HG02588 (cell line): ENCODE data around the gene RNU6-9.
"Not testable (repeated sequence)": the region's sequence is repeated elsewhere in the genome, so short reads cannot be mapped to it uniquely, and the experiment has no call there.

Source experiments
- ATAC-seq: cut with Tn5 transposase; IDR thresholded peaks from one replicate; pipeline ENCODE4 v1.9.1; 2021; ENCODE audit warnings: mild to moderate bottlenecking, moderate library complexity; ENCODE audit not compliant: unreplicated experiment

RNU6-9 gene

DNA sequence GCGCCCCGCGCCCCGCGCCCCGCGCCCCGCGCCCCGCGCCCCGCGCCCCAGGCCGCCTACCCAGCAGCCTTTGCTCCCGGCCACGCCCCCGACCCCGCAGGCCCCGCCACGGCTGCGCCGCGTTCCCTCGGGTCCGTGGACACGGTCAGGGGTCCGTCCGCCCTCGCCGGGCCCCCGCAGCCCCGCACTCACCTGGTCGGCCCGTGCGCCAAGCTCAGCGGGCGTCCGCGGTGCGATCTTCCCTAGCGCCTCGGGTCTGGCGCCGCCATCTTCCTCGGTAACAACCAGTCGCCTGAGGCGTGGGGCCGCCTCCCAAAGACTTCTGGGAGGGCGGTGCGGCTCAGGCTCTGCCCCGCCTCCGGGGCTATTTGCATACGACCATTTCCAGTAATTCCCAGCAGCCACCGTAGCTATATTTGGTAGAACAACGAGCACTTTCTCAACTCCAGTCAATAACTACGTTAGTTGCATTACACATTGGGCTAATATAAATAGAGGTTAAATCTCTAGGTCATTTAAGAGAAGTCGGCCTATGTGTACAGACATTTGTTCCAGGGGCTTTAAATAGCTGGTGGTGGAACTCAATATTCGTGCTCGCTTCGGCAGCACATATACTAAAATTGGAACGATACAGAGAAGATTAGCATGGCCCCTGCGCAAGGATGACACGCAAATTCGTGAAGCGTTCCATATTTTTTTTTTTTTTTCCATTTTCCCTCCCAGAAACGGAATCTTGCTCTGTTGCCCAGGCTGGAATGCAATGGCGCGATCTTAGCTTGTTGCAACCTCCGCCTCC is at the start of gene RNU6-9, which contains the start of gene MED16:
RNU6-9 (plus strand) TSS at position 591 of the 796 bp plus-strand sequence.
MED16 (minus strand) TSS at position 294 of the 796 bp plus-strand sequence. CDS start 2,056 bp downstream, outside the sequence.
- peak; percentile 71 for ATAC-seq

DNA sequence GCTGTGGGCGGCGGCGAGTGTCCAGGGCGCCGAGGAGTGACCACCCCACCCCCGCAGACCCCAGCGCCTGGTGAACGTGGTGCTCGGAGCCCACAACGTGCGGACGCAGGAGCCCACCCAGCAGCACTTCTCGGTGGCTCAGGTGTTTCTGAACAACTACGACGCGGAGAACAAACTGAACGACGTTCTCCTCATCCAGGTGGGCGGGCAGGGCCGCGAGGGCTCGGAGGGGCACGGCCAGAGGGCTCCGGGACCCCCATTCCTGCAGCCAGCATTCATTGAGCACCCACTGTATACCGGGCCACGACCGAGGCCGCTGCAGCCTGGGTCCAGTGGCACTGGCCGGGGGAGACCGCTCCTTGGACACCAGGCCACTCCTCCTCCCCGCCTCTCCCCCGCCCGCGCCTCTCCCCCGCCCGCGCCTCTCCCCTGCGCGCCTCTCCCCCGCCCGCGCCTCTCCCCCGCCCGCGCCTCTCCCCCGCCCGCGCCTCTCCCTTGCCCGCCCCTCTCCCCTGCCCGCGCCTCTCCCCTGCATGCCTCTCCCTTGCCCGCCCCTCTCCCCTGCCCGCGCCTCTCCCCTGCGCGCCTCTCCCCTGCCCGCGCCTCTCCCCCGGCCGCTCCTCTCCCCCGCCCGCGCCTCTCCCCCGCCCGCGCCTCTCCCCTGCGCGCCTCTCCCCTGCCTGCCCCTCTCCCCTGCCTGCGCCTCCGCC is 49.3 kb upstream of the RNU6-9 start:
- no peak for ATAC-seq

DNA sequence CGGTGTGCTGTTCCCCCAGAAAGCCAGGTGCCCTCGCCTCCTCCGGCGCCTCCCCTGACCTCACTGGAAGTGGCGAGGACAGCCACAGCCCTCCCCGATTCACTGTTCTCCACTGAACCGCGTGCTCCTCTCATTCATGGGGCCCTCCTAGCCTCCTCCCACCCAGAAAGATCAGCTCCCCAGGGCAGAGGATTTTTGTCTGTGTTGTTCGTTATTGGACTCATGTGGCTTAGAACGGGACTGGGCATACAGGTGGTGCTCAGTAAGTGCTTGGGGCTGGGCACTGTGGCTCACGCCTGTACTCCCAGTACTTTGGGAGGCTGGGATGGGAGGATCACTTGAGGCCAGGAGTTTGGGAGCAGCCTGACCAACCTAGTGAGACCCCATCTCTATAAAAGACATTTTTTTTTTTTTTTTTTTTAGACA is 48.7 kb upstream of the RNU6-9 start:
- ATAC-seq = no peak

DNA sequence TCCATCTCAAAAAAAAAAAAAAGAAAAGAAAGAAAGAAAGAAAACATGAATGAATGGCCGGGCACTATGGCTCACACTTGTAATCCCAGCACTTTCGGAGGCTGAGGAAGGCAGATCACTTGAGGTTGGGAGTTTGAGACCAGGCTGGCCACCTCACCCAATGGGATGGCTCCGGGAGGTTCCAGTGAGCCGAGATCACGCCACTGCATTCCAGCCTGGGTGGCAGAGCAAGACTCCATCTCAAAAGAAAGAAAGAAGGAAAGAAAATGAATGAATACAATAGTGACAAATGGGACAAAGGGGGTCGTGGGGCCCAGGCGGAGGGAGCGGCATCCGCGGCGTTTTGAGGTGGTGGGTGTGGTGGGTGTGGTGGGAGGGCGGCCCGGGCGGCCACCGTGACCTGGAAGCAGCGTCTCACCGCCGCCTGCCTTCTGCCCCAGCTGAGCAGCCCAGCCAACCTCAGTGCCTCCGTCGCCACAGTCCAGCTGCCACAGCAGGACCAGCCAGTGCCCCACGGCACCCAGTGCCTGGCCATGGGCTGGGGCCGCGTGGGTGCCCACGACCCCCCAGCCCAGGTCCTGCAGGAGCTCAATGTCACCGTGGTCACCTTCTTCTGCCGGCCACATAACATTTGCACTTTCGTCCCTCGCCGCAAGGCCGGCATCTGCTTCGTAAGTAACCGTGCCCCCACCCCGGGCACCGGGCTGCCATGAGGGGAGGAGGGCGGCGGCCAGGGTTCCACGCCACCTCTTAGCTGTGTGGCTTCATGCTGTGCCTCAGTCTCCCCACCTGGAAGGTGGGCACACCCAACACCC is 47.4 kb upstream of the RNU6-9 start:
- no peak for ATAC-seq

DNA sequence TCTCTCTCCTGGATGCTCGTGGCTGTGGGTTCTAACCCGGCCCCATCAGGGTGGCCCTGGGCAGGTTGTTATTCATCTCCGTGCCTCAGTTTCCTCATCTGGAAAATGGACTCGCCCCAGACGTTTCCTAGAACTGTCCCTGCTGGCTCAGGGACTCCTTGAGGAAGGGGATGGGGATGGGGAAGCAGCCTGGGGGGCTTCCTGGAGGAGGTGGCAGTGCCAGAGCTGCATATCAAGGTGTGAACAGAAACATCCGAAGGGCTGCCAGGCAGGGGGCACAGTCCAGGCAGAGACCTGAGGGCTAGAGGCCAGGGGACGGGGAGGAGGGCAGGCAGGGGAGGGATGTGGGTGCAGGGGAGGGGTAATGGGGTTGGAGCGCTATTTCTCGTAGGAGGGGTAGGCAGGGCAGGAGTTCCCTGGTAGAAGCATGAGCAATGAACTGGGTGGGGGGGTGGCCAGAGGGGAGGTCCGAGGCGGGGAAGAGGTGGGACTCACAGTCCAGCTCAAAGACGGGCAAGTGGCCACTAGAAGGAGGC is 44.8 kb upstream of the RNU6-9 start:
- no peak for ATAC-seq

DNA sequence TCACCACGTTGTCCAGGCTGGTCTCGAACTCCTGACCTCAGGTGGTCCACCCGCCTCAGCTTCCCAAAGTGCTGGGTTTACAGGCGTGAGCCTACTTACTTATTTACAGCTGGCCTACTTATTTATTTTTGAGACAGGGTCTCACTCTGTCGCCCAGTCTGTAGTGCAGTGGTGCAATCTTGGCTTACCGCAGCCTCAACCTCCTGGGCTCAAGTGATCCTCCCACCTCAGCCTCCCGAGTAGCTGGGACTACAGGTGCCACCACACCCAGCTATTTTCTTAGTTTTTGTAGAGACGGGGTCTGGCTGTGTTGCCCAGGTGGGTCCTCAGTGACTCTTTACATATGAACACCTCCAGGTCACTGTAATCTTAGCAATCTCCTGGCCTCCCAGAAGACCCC is 44.1 kb upstream of the RNU6-9 start:
- ATAC-seq = not testable (repeated sequence)

DNA sequence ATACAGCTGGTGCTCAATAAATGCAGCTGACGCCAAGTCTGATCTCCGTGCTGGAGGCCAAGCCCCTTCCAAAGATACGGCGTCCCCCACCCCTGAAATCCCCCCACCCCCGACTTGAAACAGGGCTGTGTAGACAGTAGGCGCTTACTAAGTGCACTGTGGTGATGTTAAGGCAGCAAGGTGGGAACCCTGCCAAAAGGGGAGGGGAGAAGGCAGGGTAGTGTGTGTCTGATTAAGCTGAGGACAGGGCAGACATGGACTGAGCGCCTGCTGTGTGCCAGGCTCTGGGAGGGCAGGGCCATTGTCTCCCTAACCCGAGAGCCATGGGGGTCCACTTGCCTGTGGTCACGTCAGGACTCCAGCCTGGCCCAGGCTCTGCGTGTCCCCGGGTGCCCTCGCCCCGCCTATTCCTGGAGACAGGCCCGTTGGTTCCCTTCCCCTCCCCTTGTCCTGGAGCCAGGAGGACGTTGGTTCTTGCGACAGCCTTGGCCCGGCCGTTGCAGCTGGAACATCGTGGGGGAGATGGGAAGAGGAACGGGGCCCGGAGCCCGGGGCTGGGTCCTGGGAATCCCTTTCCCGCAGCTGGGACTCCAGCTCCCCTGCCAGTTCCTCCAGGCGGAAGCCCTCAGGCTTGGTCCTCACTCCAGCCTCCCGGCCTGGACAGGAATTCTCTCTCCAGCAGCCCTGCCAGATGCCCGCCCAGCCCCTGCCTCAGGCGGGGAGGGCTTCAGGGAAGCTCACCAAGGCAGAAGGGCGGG is 42.9 kb upstream of the RNU6-9 start:
- ATAC-seq = no peak

DNA sequence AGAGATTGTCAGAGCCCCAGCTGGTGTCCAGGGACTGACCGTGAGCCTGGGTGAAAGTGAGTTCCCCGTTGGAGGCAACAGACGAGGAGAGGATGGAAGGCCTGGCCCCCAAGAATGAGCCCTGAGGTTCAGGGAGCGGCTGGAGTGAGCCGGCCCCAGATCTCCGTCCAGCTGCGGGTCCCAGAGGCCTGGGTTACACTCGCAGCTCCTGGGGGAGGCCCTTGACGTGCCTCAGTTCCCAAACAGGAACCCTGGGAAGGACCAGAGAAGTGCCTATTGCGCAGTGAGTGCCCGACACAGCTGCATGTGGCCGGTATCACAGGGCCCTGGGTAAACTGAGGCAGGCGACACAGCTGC is 42.3 kb upstream of the RNU6-9 start:
- no peak for ATAC-seq

DNA sequence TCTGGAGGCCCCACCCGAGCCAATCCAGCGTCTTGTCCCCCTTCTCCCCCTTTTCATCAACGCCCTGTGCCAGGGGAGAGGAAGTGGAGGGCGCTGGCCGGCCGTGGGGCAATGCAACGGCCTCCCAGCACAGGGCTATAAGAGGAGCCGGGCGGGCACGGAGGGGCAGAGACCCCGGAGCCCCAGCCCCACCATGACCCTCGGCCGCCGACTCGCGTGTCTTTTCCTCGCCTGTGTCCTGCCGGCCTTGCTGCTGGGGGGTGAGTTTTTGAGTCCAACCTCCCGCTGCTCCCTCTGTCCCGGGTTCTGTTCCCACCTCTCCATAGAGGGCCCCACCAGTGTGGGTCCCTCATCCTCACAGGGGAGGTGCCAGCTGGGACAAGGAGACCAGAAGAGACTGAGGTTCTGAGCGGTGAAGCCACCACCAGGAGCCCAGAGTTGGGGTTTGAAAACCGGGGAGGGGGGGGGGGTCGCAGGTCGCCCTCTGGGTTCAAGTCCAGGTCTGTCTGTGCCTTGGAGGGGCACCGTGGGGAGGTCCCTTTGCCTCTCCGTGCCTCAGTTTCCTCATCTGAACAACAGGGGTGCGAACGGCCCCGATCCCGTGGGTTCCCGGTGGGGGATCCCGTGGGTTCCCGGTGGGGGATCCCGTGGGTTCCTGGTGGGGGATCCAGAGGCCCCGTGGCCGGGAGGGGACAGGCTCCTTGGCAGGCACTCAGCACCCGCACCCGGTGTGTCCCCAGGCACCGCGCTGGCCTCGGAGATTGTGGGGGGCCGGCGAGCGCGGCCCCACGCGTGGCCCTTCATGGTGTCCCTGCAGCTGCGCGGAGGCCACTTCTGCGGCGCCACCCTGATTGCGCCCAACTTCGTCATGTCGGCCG is 40.9 kb upstream of the RNU6-9 start, which contains the start of gene ELANE:
ELANE (plus strand) TSS at position 168 of the 878 bp plus-strand sequence; CDS start at position 194, 26 bp downstream.
- no peak for ATAC-seq

DNA sequence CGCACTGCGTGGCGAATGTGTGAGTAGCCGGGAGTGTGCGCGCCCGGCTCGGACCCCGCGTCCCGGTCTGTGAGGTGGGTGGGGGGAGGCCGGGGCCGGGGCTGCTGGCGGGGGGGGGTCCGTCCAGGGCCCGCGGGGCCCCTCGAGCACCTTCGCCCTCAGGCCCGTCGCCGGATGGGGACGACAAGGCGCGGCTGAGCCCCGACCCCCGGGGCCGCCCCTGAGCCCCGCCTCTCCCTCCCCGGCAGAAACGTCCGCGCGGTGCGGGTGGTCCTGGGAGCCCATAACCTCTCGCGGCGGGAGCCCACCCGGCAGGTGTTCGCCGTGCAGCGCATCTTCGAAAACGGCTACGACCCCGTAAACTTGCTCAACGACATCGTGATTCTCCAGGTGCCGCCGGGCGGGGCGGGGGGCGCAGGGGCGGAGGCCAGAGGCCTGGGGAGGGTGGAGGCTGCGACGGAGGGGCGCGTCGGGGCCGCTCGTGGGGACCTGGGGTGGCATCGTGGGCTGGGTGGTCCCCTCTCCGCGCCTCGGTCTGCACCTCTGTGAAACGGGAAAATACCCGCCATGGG is 40.2 kb upstream of the RNU6-9 start:
- no peak for ATAC-seq

DNA sequence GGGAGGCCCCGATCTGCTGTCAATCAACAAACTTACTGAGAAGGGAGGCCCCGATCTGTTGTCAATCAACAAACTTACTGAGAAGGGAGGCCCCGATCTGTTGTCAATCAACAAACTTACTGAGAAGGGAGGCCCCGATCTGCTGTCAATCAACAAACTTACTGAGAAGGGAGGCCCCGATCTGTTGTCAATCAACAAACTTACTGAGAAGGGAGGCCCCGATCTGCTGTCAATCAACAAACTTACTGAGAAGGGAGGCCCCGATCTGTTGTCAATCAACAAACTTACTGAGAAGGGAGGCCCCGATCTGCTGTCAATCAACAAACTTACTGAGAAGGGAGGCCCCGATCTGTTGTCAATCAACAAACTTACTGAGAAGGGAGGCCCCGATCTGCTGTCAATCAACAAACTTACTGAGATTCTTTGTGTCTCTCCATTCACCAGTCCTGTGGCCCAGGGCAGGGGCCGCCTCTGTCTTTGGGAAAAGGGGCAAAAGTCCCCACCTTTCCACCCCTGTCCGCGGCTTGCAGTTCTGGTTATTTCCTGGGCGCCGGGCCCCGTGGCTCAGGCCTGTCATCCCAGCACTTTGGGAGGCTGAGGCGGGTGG is 39.6 kb upstream of the RNU6-9 start:
- ATAC-seq = not testable (repeated sequence)

DNA sequence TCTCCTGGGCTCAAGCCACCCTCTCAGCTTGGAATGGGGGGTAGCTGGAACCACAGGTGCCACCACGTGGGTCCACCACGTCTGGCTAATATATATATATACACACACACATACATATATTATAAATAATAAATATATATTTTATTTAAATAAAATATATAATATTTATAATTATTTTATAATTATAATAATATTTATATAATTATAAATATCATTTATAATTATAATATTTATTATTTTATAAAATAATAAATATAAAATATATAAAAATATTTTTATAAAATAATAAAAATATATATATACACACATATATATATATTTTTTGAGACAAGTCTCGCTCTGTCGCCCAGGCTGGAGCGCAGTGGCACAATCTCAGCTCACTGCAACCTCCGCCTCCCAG is 38.7 kb upstream of the RNU6-9 start:
- no peak for ATAC-seq

DNA sequence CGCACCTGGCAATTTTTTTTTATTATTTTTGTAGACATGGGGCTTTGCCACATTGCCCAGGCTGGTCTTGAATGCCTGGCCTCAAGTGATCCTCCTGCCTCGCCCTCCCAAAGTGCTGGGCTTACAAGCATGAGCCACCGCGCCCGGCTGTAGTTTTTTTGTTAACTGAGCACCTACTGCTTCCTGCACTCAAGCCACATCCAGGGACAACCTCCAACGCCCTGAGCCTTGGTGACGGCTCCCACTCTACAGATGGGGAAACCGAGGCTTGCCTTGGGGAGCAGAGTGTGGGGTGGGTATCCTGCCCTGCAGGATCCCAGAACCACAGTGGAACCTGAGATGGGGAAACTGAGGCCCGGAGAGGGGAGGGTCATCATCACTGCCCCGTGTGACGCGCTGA is 38.1 kb upstream of the RNU6-9 start:
- no peak for ATAC-seq

DNA sequence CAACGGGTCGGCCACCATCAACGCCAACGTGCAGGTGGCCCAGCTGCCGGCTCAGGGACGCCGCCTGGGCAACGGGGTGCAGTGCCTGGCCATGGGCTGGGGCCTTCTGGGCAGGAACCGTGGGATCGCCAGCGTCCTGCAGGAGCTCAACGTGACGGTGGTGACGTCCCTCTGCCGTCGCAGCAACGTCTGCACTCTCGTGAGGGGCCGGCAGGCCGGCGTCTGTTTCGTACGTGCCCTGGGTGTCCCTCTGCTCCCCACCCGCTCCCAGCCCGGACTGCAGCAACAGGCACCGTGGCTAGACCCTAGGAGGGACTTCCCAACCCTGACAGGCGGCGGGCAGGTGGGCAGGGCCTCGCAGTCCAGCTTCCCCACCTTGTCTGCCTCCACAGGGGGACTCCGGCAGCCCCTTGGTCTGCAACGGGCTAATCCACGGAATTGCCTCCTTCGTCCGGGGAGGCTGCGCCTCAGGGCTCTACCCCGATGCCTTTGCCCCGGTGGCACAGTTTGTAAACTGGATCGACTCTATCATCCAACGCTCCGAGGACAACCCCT is 37.6 kb upstream of the RNU6-9 start:
- no peak for ATAC-seq

DNA sequence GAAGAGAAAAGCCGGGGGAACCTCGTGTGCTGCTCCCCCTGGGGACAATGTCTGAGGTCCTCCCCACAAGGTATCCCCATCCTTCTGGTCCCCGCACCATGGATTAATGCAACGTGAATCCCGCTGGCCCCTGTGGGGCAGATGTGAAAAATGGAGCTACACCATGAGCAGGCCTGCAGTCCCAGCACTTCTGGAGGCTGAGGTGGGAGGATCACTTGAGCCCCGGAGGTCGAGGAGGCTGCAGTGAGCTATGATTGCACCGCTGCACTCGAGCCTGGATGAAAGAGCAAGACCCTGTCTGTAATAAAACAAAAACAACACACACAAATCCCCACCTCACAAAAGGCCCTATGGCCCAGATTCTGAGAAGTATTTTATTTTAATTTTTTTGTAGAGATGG is 35.0 kb upstream of the RNU6-9 start:
- no peak for ATAC-seq

DNA sequence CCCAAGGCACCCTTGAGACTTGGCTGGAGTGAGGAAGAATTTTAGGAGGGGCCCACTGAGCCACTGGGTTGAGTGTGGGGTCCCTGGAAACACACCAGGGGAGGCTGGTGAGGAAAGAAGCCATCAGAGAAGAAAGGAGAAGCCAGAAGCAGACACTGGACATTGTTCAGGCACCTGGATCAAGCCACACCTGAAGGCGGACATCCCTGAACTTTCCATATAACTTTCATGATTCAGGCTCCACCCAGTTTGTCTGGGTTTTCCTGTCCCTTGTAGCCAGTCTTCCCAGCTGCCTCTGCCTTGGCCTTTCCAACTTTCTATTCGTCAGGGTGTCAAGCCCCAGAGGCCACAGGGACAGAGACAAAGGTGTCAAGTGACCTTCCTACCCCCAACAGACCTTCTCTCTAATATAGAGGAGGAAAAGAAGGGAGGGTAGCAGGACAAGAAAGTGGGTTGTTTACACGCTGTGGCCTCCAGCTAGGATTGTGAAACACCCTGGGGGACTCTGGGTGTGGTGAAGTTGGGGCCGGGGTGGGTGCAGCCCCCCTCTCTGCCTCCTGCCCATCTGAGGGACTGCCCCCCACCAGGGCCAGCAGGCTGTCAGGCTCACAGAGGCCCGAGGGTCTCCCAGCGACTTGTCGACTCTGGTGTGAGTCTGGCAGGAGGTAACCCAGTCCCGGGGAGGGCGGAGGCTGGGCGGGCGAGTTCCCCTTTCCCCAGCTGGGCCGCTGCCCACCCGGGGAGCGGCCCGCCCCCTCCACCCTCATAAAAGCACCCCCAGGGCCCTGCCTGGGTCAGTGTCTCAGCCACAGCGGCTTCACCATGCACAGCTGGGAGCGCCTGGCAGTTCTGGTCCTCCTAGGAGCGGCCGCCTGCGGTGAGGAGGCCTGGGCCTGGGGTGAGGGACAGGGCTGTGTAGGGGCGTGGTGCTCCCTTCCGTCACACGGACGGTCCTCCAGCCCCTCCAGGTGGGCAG is 34.1 kb upstream of the RNU6-9 start, which contains the start of gene CFD:
CFD (plus strand) TSS at position 797 of the 976 bp plus-strand sequence; CDS start at position 823, 26 bp downstream.
- no peak for ATAC-seq
